ENCODE results near the gene RNF220.
"Not testable (repeated sequence)": the region's sequence is repeated elsewhere in the genome, so short reads cannot be mapped to it uniquely, and the experiment has no call there.

Gene RNF220

DNA sequence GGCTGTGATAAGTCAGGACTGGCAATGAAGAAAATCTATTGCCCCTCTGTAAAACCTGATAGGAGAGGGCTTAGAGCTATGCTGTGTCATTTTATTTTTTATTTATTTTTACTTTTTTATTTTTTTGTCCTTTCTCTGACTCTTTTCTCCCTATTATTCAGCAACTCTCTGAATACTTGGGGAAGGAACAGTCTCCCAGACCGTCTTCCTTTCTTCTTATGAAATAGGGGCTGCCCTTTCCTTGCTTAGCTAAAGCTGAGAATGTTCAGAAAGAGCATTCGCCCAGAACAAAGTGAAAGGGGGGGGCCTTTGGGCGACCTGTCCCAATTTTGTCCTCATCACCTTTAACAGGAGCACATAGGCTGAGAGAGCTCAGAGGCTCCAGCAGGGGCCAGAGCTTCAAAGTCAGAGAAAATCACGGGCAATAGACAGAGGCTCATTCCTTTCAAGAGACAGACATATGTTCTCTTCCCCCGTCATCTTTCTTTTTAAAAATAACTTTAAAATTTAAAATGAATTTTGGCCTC, 80.9 kb downstream of the RNF220 start:
- no peaks in the 10 kb centered on the region for H3K4me1 Mint-ChIP-seq (ENCODE audit: low read depth)

DNA sequence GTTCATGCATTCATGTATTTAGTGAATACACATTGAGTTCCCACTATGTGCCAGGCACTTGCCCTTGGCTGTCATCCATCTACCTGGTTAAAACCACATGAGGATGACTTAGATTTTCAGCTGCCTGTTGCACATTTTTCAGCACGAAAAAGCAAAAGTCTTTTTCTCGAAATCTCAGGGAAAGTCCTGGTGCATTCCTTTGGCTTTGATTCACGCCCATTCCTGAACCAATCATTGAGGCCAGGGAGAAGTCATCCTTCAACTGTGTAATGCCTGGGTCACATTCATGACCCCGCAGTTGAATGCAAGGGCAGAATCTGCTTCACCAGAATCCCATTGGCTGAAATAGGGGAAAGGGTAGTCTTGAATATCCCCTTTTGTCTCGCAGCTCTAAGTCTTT, 84.4 kb downstream of the RNF220 start:
- Mint-ChIP-seq H3K27me3 (peaks cover 4% of the 10 kb centered on the region), H3K36me3 (no peaks in the 10 kb centered on the region), H3K9me3 (ENCODE audit: low read depth) (no peaks in the 10 kb centered on the region), H3K27ac (no peak overlapping the region), H3K4me3 (no peak overlapping the region), H3K4me1 (ENCODE audit: low read depth) (no peaks in the 10 kb centered on the region)

More for the DNA sequence above, 80.9 kb downstream of the RNF220 start:
- H3K36me3 Mint-ChIP-seq: no peaks in the 10 kb centered on the region
- peaks cover 4% of the 10 kb centered on the region for H3K27me3 Mint-ChIP-seq
- no peak overlapping the region for H3K27ac Mint-ChIP-seq
- H3K9me3 Mint-ChIP-seq (ENCODE audit: low read depth): no peaks in the 10 kb centered on the region
- H3K4me3 Mint-ChIP-seq: no peak overlapping the region

DNA sequence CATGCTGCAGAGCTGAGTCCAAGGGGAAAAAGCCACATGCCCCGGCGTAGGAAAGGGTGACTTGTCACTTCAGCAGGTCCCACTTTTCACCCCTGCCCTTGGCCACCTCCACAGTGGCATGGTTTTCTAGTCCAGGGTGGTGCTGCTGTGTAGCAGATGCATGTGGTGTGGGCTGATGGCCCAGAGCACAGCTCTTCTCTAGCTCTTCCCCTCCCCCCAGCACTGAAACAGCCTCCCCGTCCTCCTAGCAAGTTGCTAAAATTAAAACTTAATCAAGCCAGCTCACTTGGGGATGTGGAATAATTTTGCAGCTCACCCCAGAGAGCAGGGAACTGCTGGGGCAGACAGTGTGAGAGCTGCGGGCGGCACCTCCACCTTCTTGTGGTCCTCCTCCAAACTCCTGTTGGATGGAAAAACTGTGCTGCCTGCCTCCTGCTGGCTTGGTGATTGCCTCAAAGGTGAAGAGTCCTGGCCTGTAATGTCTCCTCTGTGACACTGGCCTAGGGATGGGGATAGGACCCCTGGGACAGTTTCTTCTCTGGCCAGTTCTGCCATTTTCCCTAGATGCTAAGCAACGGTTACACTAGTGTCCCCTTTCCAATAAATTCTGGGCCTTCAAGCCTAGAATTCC, 91.6 kb downstream of the RNF220 start:
- Mint-ChIP-seq H3K27me3 (no peaks in the 10 kb centered on the region), H3K9me3 (ENCODE audit: low read depth) (no peaks in the 10 kb centered on the region), H3K4me1 (ENCODE audit: low read depth) (no peaks in the 10 kb centered on the region), H3K4me3 (no peak overlapping the region), H3K27ac (no peak overlapping the region), H3K36me3 (no peaks in the 10 kb centered on the region)

DNA sequence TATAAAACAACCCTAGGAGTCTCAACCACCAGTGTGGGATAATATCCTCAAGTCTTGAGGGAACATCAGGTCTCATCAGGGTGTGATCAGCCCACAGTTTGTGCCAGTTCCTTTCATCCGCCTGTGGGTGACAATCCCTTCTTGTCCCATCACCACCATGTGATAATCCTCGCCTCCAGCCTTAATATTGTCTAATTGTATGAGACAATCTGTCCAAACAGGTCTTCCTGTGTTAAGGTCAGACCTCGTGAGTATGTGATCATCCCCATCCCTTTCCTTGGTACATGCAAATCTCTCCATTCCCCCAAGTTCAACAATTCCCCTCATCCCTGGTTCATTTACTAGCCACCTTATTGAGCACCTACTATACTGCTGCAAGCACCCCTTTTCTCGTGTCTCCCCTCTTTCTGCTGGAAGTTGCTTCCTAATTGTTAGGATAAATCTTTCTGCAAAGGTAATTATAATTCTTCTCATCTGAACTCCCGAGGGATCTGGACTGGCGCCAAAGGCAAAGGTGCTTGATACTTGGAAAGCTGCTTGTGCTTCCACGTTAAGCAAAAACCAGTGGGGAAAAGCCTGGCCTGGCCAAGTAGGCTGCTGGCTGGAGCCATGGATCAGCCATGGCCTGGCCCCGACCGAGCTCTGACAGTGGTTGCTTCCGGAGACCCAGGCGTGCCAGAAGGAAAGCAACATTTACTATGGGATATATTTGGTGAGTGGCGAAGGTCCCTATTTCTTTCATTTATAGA, 92.5 kb downstream of the RNF220 start:
- Mint-ChIP-seq H3K27me3 (no peaks in the 10 kb centered on the region), H3K4me3 (no peak overlapping the region), H3K36me3 (no peaks in the 10 kb centered on the region), H3K4me1 (ENCODE audit: low read depth) (no peaks in the 10 kb centered on the region), H3K27ac (no peak overlapping the region), H3K9me3 (ENCODE audit: low read depth) (no peaks in the 10 kb centered on the region)

DNA sequence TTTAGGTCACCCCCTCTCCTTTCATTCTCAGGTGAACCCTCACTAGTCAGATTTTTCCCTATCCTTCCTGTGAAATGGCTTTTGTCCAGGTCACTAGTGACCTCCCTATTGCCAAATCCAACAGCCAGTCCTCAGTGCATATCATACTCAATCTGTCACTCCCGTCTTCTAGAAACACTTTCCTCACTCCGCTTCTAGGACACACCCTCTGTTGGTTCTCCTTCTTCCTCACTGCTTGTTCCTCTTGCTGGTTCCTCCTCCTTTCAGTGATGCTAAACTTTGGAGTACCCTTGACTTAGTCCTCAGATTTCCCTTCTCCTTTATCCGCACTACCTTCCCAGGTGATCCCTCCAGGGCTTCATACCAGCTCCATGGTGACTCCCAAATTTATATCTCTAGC, 94.3 kb downstream of the RNF220 start:
- Mint-ChIP-seq H3K4me3 (no peak overlapping the region), H3K27ac (no peak overlapping the region), H3K36me3 (no peaks in the 10 kb centered on the region), H3K9me3 (ENCODE audit: low read depth) (no peaks in the 10 kb centered on the region), H3K4me1 (ENCODE audit: low read depth) (no peaks in the 10 kb centered on the region), H3K27me3 (no peaks in the 10 kb centered on the region)

DNA sequence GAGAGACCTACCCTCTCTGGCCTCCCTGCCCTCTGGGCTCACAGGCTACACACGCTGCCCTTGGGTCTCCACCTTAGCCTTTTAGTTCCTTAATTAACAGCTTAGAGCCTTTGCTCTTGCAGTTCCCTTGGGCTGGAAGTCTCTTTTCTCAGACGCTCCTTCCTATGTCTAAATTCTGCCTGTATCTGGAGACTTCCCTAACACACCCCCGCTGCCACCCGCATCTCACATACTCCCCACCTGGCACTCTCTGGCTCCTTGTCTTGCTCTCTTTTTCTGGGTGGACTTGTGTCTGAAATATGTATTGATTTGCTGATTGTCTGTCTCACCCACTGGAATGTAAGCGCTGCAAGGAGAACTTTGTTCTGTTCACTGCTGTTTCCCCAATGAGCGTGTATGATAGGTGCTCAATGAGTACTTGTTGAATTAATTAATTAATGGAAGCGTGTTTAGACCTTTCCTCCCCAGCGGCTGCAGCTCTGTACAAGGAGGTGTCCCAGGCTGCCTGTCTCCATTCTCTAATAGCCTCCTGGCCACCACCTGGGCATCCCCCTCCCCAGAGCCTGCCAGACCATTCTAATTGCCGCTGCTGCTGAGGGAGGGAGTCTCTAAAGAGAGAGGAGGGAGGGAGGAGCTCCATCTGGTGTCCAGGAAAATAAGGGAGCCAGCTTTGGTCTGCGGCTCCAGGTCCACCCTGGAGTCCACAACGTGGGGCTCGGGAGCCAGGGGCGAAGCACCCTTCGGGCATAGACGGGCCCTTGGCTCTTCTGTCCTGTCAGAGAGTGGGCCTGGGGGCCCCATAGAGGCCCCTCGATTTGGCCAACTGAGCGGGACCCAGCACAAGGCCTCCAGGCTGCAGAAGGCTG, 95.4 kb downstream of the RNF220 start:
- H3K27me3 Mint-ChIP-seq: no peaks in the 10 kb centered on the region
- H3K4me1 Mint-ChIP-seq (ENCODE audit: low read depth): no peaks in the 10 kb centered on the region
- no peaks in the 10 kb centered on the region for H3K36me3 Mint-ChIP-seq
- no peaks in the 10 kb centered on the region for H3K9me3 Mint-ChIP-seq (ENCODE audit: low read depth)
- no peak overlapping the region for H3K27ac Mint-ChIP-seq
- no peak overlapping the region for H3K4me3 Mint-ChIP-seq

DNA sequence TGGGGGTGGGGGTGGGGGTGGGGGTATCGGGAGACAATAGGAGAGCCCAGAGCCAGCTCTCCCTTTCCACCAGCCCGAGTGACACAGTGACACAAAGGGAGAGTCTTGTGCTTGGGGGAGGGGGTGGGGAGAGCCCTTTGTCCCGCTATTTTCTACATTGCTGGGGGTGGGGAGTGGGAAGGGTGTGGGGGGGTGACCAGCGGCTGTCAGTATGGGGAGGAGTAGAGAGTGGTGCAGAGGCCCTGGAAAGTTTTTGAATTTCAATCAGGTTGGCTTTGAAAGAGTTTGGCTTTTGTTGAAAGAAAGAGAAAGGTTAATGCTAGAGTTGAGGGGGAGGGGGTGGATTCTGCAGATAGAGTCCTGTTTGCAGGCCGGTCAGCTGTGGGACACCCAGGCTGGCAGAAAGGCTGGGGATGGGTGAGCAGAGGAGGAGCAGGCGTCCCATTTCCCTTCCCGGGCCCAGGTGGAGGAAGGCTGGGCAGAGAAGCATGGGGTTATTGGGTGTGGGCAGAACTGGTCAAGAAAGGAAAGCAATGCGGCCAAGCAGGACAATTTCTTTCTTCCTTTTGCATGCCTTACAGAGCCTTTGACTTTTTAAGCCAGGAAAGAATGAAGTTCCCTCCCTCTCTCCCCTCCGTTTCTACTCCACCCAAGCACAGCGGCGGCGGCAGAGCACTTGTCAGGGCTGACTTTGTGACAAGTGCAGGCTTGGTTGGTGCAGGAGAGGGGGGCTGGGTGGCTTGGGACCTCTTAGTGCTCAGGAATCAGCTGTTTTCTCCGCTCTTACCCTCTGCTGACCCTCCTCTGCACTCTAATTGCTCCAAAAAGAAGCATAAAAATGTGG, 96.2 kb downstream of the RNF220 start:
- Mint-ChIP-seq H3K36me3 (no peaks in the 10 kb centered on the region), H3K9me3 (ENCODE audit: low read depth) (no peaks in the 10 kb centered on the region), H3K4me1 (ENCODE audit: low read depth) (no peaks in the 10 kb centered on the region), H3K4me3 (no peak overlapping the region), H3K27ac (no peak overlapping the region), H3K27me3 (peaks cover 2% of the 10 kb centered on the region)

DNA sequence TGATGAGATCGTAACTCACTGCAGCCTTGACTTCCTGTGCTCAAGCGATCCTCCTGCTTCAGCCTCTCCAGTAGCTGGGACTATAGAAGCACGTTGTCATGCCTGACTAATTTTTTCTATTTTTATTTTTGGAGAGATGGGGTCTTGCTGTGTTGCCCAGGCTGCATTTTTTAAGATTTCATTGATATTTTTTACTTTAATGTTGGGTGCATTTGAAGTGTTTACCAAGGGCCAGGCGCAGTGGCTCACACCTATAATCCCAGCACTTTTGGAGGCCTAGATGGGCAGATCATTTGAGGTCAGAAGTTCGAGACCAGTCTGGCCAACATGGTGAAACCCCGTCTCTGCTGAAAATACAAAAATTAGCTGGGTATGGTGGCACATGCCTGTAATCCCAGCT, 97.8 kb downstream of the RNF220 start:
- not testable (repeated sequence) for H3K36me3 Mint-ChIP-seq; H3K4me3 Mint-ChIP-seq; H3K9me3 Mint-ChIP-seq (ENCODE audit: low read depth); H3K4me1 Mint-ChIP-seq (ENCODE audit: low read depth); H3K27ac Mint-ChIP-seq; H3K27me3 Mint-ChIP-seq

DNA sequence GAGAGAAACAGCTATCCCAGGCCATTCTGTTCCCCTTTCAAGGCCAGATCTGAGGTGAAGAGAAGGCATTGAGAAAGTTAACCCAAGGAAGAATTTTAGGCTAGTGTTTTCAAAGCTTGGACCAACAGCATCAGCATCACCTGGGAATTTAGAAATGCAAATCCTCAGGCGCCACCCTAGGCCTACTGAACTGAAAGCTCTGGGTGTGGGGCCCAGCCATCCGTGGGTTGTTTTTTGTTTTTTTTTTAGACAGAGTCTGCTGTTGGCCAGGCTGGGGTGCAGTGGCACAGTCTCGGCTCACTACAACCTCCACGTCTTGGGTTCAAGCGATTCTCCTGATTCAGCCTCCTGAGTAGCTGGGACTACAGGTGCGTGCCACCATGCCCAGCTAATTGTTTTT, 98.6 kb downstream of the RNF220 start:
- H3K27me3 Mint-ChIP-seq: peaks cover 3% of the 10 kb centered on the region

DNA sequence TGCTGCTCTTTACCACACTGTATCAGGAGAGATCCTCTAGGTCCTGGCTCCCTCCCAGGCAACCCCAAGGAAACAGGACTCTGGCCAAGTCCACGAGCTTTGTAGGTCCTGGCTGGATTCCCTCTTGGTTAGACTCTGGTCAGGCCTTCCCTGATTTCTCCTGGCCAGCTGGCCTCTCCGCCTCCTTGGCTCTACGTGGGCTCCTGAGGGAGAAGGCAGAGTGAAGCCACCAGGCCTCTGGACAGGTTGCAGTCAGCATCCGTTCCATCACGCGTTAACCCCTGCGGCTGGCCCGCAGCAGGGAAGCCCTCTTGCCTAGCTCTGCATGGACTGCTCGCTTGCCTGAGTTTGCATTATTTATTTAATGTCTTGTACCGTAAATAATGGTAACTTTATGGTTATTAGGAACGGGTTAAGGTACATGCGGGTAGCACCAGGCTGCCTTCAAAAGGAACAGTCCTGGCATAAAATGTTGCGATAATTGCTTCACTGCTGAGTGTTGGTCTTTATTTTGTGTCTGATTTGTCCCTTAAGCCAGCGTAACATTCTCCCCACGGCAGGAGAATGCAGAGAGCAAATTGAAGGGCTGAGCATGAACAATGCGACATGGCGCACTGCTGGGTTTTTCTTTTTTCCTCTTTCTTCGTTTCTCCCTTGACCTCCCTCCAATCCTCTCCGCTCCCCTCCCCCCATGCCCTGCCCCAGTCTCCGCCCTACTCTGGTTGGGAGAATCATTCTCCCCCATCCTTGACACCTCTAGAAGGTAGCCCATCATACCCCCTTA, 100.3 kb downstream of the RNF220 start:
- H3K4me1 Mint-ChIP-seq (ENCODE audit: low read depth): no peaks in the 10 kb centered on the region
- no peaks in the 10 kb centered on the region for H3K9me3 Mint-ChIP-seq (ENCODE audit: low read depth)
- H3K27ac Mint-ChIP-seq: no peak overlapping the region
- no peak overlapping the region for H3K4me3 Mint-ChIP-seq
- H3K27me3 Mint-ChIP-seq: peaks cover 3% of the 10 kb centered on the region
- no peaks in the 10 kb centered on the region for H3K36me3 Mint-ChIP-seq

More for the DNA sequence above, 98.6 kb downstream of the RNF220 start:
- Mint-ChIP-seq H3K27ac (no peak overlapping the region), H3K4me1 (ENCODE audit: low read depth) (no peaks in the 10 kb centered on the region), H3K36me3 (no peaks in the 10 kb centered on the region), H3K9me3 (ENCODE audit: low read depth) (no peaks in the 10 kb centered on the region), H3K4me3 (no peak overlapping the region)

DNA sequence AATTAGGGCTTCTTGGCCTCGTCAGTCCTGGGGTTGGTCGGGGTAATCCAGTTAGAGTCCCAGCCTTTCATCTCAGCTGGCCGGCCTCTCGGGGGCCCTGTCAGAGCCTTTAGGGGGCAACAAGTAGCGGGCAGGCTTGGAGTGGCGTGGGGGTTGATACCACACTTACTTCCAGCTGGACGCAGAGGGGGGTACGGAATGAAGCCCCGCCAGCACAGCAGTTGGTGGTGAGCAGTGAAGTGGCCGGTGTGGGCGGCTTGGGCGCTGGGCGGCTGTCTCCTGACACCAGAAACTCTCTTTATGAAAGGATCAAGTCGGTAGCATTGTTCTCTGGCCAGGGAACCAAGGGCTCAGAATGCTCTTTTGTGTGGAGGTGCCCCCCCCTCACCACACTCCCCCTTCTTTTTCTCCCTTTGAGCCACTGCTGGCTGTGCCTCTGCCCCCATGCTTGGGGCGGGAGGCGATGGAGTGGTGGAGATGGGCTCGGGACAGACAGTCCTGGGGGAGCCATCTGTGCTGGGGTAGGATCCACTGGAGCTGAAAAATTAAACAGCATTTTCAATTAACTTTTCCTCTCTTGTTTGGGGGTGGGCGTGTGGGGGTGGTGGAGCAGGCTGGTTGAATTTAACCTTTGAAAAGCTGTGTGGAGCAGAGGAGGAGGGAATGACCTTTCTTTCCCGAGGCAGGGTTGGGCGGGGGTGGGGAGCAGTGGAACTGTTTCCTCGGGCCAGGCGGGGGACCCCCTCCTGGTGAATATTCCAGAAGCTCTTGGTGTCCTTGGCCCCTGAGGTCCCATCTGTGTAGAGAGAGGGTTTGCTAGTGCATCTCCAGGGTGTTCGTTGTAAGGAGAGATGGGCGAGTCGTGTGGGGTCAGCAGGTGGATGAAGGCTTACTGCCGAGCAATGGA, 102.7 kb downstream of the RNF220 start:
- H3K27ac Mint-ChIP-seq: no peak overlapping the region
- no peak overlapping the region for H3K4me3 Mint-ChIP-seq
- no peaks in the 10 kb centered on the region for H3K36me3 Mint-ChIP-seq
- peaks cover 3% of the 10 kb centered on the region for H3K27me3 Mint-ChIP-seq
- no peaks in the 10 kb centered on the region for H3K9me3 Mint-ChIP-seq (ENCODE audit: low read depth)
- peaks cover 6% of the 10 kb centered on the region for H3K4me1 Mint-ChIP-seq (ENCODE audit: low read depth)

DNA sequence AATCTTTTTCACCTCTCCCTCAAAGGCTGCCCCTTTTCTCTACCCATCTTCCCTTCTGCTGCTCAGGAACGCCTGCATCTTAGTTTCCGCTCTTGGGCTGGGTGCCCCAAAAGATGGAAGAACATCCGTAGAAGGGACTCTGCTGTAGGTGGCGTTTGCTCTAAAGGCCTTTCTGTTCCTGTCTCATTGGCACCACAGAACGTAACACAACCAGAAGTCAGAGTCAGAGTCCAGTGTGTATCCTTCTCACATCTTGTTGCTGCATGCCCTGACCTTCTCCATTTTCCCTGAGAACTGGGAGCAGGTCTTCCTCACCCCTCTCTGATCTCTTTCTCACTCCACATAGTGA, 103.3 kb downstream of the RNF220 start:
- Mint-ChIP-seq H3K27ac (no peak overlapping the region), H3K36me3 (no peaks in the 10 kb centered on the region), H3K27me3 (peaks cover 3% of the 10 kb centered on the region), H3K4me3 (no peak overlapping the region), H3K9me3 (ENCODE audit: low read depth) (no peaks in the 10 kb centered on the region), H3K4me1 (ENCODE audit: low read depth) (peaks cover 6% of the 10 kb centered on the region)

DNA sequence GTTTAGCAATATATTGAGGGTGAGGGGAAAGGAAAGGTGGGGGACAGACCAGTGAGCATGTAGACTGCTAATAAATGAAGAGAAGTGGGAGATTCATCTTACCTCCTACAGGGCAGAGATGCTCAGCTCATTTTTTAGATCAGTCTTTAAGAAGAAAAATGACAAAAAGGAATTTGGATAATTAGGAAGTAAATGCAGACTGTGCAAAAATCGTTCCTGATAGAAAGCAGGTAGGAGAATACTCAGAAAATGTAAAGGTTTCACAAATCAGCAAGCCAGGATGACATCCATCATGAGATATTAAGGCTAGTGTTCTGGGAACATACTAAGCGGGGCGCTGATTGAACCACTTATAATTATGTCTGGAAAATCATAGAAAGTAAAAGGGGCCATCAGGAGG, 106.3 kb downstream of the RNF220 start:
- Mint-ChIP-seq H3K4me1 (ENCODE audit: low read depth) (peaks cover 6% of the 10 kb centered on the region), H3K4me3 (no peak overlapping the region), H3K27me3 (peaks cover 2% of the 10 kb centered on the region)

More for the DNA sequence above, 106.3 kb downstream of the RNF220 start:
- H3K36me3 Mint-ChIP-seq: no peaks in the 10 kb centered on the region
- no peaks in the 10 kb centered on the region for H3K9me3 Mint-ChIP-seq (ENCODE audit: low read depth)
- no peak overlapping the region for H3K27ac Mint-ChIP-seq
